Activated naive CD4-positive, alpha-beta T cell treated with anti-CD3 and anti-CD28 coated beads, Interleukin-2, amount 50 U/mL, for 72 hours (primary cell): ENCODE results near the gene HACE1. TPM values are rescaled to one million over a fixed set of nuclear protein-coding genes. Genes with fewer than 3 reads are reported as not detected.
A peak's percentile ranks its signal among the peaks of the same experiment; 100 is the strongest.

ENCODE experiments used
- ATAC-seq, 2 donors: fragments of 150-1000 bp; cut with Tn5 transposase; 2 replicates each; pipeline ENCODE4 v1.10.0; 2021; ENCODE audit warnings: mild to moderate bottlenecking in 2 of 2, moderate library complexity in 2 of 2
- DNase-seq, 2 donors: peaks; one replicate each; pipeline ENCODE4 v3.0.0; 2021 to 2022; ENCODE audit warnings: low spot score in 2 of 2
- H3K27ac Mint-ChIP-seq, 2 donors: one replicate each; pipeline ENCODE4 v1.8.0; 2022; ENCODE audit warnings: mild to moderate bottlenecking in 2 of 2, mixed read lengths in 2 of 2
- H3K36me3 Mint-ChIP-seq, 2 donors: one replicate each; pipeline ENCODE4 v1.8.0; 2022; ENCODE audit warnings: mixed read lengths in 2 of 2
- H3K9me3 Mint-ChIP-seq, 2 donors: one replicate each; pipeline ENCODE4 v1.8.0; 2022; ENCODE audit warnings: mixed read lengths in 2 of 2
- total RNA-seq, 2 donors: library from RNA; stranded (reverse); gene quantifications; one replicate each; pipeline ENCODE4 v1.2.3, GENCODE V29; 2022

Gene HACE1
- total RNA-seq, 2 donors from 2014 or later: 14.1 to 25.1 TPM

DNA sequence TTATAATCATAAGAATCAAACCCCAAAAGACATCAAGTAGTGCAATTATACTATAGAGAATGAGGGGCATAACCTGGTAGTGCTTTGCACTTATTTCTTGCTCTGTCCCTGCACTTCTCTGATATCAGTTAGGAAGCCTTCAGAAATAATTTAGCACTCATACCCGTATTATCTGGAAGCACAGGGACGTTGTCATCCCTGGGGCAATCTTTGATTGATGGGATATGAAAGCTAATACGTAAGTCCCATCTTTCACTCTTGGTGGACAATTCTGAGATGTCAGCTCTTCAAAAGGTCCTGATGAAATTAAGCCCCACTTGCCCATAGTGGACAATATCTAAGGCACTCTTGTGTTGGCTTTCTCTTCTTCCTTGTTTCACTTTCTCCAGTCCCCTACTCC lies 144.9 kb downstream of the HACE1 start:
- H3K9me3 Mint-ChIP-seq: no peaks in the 10 kb centered on the region
- DNase-seq (no peak), ATAC-seq (no peak)
- H3K27ac Mint-ChIP-seq: no peak overlapping the region
- H3K36me3 Mint-ChIP-seq: no peaks in the 10 kb centered on the region

DNA sequence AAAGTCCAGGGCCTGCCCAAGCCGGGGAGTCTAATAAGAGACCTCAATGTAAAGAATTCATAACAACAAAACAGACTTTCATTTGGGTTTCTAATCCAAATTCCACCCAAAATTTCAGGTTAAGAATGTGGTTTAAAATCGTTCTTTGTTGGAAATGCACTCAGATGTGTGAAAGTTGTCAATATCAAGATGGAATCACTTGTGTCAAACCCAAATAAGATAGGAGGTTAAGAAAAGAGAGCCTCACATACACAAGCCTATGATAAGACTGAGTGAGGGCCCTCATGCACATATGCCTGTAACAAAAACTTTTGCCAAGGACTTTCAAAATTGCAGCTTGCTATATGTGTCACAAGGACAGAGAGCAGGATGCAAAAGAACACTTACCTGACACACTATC lies 145.7 kb downstream of the HACE1 start:
- DNase-seq (no peak), ATAC-seq (no peak)
- Mint-ChIP-seq H3K36me3 (no peaks in the 10 kb centered on the region), H3K27ac (no peak overlapping the region), H3K9me3 (peaks cover 0 to 5% of the 10 kb centered on the region in 2 donors)

DNA sequence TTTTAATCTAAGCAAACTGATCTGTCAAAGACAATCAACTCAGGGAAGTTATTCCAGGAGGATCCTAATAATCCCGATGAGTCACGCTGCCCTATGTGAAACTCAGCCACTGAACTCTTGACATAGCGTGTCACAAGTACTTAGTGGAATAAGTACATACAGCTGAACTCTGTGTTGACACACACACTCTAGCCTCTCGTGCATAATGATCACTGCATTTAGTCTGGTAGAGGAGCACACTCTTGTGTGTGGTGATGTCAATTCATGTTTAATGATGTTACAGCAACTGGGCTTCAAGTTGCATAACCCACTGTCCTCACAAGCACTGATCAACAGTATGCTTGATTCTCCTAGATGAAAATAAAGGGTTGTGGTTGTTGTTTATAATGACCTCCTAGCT lies 148.3 kb downstream of the HACE1 start:
- Mint-ChIP-seq H3K9me3 (peaks cover 3 to 5% of the 10 kb centered on the region in 2 donors), H3K36me3 (no peaks in the 10 kb centered on the region), H3K27ac (no peak overlapping the region)
- no peak for DNase-seq
- ATAC-seq: no peak

DNA sequence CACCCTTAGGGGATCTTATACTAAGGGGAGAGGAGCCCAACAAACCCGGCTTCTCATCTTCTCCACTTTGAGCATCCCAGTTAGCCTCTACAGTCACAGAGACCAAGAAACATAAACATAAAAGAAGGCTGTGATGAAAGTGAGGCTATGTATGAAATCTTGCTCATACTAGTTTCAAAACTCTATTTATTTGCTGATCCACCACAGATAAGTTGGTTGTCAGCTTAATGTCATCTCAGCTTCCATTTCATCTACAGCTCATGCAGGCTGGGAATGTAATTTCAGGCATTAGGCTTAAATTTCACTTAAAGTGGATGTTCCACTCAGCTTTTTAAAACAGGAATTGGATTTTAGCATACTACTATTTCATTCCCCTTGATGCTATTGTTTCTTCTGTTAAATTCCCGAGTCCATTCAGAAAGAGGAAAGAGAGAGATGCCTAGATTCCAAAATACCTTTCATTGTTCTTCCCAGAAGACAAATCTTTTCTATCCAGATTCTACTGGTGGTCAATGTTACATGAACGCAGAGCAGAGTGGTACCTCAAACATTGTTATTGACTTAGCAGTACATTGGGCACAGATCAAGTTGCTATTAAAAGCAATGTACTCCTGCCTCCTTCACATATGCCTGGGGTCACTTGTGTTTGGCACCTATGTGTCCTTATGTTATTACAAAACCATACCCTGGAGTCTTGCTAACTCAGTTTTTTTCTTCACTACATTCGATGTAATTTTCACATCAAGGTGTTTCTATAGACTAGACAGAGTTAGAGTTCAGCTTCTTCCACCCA lies 149.0 kb downstream of the HACE1 start:
- H3K9me3 Mint-ChIP-seq: peaks cover 5% of the 10 kb centered on the region in 2 donors
- no peak overlapping the region for H3K27ac Mint-ChIP-seq
- DNase-seq (no peak), ATAC-seq (no peak)
- no peaks in the 10 kb centered on the region for H3K36me3 Mint-ChIP-seq

DNA sequence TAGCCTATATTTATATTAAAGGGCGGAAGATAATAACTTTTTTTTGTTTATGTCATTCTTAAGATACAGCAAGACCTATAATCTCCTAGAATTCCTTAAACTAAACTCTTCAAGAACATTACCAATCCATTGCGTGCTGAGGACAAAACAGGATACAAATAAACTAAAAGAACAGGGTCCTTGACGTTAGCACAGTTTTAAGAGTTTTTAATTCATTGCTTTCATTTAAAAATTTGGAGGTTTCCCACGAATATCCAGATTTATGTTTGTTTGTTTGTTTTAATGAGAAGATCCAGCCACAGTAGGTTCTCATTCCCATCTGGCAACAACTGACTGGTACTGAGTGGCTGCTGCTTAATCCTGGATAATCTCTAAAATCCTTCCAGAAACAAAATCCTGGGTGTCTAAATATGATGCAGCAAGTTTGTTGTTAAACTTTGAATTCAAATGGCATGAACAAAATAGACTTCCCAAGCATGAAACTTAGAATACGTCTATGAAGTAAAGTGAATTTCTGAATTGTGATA lies 153.7 kb downstream of the HACE1 start:
- H3K36me3 Mint-ChIP-seq: no peaks in the 10 kb centered on the region
- peak overlapping the region in 1 of 2 donors; percentile 75 for H3K27ac Mint-ChIP-seq
- DNase-seq: no peak
- ATAC-seq: no peak
- peaks cover 5% of the 10 kb centered on the region in 2 donors for H3K9me3 Mint-ChIP-seq

DNA sequence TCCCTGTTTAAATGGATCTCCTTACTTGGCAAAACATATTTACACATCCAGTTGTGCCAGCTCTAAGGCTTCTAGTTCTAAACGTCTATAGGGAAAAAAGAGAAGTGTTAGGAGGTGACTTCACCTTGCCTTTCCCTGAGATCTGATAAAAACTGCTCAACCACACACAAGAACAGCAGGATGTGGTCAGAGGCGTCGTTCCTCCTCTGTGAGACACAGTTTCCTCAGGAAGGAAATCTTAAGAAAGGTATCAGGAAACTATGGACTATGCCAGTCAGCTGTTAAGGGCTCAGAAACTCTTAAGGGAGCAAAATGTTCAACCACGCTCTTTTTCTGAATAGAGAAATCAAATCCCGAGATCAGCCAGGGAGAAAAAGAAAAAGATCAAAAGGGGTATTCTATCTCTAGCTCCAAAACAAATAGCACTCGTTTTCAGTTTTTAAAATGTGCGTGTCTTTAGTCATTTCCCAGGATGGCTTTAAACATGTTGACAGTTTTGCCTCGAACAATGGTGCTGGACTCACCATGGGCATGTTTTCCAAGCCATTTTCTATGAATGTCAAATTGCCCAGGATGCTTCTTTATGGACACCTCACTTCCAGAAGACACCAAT lies 154.5 kb downstream of the HACE1 start:
- H3K27ac Mint-ChIP-seq: peak overlapping the region in 1 of 2 donors; percentile 75

DNA sequence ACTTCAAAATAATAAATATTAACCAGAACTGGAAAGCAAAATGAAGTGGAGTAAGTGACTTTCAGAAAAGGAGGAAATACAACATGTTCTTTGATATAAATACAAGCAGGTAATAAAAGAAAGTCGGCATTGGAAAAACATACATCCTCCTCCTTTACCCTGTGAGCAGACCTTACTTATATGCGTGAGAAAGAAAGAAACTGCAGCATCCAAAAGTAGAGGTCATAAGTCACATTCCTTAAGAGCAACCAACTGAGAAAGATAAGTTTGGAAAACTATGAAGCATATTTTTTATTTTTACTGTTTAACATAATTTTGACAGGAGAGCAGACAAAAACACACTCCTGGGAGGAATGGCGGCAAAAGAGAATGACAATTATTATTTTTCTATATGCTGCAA lies 155.5 kb downstream of the HACE1 start:
- no peak for ATAC-seq
- H3K36me3 Mint-ChIP-seq: no peaks in the 10 kb centered on the region
- H3K27ac Mint-ChIP-seq: no peak overlapping the region
- no peak for DNase-seq
- H3K9me3 Mint-ChIP-seq: peaks cover under 1 to 5% of the 10 kb centered on the region in 2 donors

More for the DNA sequence above, 154.5 kb downstream of the HACE1 start:
- peak in 1 of 2 donors; percentile 13 for DNase-seq
- no peaks in the 10 kb centered on the region for H3K36me3 Mint-ChIP-seq
- peak; percentile 80 to 98 for ATAC-seq
- H3K9me3 Mint-ChIP-seq: peaks cover 5% of the 10 kb centered on the region in 2 donors

DNA sequence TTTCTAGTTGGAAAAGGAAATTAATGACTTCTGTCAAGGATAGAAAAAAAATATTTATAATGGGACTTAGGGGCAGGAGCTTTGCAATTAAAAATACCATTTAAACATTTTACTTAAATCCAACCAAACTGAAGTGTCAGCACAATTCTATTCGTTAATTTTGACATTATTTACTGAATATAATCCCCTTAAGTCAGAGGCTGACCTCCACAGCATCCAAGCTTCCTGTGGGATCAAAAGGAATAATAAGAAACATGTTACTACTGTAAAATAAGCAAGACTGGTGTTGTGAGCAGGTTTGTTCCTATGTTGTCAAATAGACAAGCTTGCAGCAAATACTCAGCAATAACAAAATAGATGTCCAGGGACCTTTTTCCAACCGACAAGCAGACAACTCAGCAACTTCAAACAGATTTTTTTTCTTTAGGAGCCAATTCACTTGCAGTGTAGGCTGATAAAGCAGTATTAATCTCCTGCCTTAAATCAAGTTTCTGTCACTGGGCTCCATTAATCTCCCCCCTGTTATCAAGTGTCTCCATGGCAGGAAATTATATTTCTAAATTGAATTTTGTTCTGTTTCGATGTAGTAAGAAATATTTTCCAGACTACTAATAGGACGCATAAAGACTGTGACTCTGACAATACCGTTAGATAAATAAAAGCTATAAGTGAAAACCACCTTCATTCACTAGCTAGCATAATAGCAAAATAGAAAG lies 157.4 kb downstream of the HACE1 start:
- DNase-seq: no peak
- no peaks in the 10 kb centered on the region for H3K36me3 Mint-ChIP-seq
- no peak for ATAC-seq
- H3K27ac Mint-ChIP-seq: no peak overlapping the region
- peaks cover 0 to 5% of the 10 kb centered on the region in 2 donors for H3K9me3 Mint-ChIP-seq

DNA sequence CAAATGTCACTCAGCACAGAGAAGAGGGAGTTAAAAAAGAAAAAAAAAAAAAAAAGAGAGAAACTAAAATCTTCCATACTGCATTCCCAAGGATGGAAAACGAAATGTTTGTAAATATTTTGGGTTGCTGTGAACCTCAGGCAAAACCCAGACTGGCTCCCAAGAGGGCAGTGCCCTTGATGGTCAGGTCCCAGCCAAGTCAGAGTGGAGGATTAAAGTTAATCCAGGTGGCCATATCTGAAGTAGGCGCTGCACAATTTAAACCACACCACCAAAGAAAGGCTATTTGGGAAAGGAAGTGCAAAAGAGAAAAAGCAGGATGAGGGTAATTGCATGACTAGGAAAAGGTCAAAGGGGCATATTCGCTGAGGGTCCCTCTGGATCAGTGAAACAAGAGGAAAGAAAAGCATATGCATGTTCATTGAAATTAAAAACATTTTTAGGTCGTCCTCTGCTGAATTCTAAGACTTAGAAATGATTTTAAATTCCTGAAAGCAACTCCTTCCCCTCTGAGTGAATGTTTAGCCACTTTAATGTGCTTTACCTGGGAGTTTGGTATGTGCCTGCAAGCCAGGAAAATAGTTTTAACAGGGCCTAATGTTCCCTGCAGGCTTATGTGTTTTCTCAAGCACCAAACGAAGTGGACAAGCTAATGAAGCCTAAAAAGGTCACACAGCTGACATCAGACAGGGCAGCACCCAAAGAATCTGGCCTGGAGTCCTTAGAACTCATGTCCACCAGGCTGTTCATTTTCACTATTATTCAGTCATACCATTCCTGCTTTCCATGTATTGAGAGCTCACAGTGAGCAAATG lies 159.1 kb downstream of the HACE1 start:
- no peaks in the 10 kb centered on the region for H3K9me3 Mint-ChIP-seq
- H3K36me3 Mint-ChIP-seq: no peaks in the 10 kb centered on the region
- ATAC-seq (no peak), DNase-seq (no peak)
- no peak overlapping the region for H3K27ac Mint-ChIP-seq

DNA sequence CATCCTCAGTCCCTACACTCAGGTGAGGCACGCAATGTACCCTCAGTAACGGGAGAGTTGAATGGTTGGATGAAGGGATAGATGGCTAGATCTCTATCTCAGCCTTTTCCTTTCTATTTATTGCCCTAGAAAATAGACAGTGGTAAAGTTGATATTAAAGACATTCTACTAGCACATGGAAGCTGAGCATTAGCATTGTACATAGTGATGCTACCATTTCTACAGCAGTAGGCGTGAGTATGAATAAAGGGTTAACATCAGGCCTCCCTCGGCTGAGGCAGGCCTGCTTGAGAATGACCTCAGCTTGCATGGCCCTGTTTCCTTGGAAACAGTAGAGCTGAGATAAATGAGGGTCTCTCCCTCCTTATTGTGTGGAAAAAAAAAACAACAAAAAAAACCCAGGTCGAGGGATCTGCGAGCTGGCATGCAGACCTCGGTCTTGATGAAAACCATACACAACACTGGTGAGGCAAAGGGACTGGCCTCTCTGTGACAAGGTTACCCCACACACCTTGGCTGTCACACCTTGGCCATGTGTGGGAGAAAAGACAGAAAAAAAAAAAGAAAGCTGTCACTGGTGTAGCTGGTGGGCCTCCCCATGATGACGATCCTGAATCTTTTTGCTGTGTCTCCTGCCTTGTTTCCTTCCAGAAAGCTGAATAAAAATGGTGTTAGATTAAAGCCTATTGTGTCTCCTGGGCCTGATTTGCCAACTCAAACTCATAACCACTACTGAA lies 160.0 kb downstream of the HACE1 start:
- DNase-seq (no peak), ATAC-seq (no peak)
- no peaks in the 10 kb centered on the region for H3K9me3 Mint-ChIP-seq
- H3K36me3 Mint-ChIP-seq: no peaks in the 10 kb centered on the region
- H3K27ac Mint-ChIP-seq: no peak overlapping the region

DNA sequence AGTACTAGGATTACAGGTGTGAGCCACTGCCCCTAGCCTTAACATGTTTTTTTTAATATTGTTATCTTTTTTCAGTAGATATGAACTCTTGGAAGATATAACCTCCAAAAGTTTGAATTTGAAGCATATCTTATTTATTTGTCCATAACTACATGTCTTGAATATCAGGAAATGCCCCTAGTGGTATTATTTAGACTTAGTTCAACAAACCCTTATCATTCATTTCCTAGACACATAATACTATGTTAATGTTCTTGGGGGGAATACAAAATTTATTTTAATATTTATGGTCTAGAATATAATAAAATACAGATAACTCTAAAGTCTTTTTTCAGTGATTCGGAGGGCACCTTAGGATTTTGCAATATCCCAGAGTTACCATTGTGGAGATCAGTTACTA lies 160.7 kb downstream of the HACE1 start:
- no peaks in the 10 kb centered on the region for H3K36me3 Mint-ChIP-seq
- no peaks in the 10 kb centered on the region for H3K9me3 Mint-ChIP-seq
- ATAC-seq (no peak), DNase-seq (no peak)
- no peak overlapping the region for H3K27ac Mint-ChIP-seq

DNA sequence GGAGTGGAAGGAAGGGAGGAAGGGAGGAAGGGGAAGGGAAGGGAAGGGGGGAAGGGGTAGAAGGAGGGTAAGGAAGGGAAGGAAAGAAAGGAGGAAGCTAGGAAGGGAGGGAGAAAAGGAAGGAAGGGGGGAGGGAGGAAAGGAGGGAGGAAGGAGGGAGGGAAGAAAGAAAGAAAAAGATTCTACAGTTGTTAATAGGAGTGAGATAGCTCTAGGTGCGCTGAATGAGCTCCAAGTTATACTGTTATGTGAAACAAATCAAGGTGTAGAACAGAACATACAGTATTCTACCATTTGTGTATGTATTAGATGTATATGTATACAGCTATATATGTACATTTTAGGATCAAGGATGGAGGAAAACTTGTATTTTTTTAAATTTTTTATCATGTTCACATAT lies 167.7 kb downstream of the HACE1 start:
- ATAC-seq (no peak), DNase-seq (no peak)
- Mint-ChIP-seq H3K36me3 (no peaks in the 10 kb centered on the region), H3K9me3 (no peaks in the 10 kb centered on the region), H3K27ac (no peak overlapping the region)

DNA sequence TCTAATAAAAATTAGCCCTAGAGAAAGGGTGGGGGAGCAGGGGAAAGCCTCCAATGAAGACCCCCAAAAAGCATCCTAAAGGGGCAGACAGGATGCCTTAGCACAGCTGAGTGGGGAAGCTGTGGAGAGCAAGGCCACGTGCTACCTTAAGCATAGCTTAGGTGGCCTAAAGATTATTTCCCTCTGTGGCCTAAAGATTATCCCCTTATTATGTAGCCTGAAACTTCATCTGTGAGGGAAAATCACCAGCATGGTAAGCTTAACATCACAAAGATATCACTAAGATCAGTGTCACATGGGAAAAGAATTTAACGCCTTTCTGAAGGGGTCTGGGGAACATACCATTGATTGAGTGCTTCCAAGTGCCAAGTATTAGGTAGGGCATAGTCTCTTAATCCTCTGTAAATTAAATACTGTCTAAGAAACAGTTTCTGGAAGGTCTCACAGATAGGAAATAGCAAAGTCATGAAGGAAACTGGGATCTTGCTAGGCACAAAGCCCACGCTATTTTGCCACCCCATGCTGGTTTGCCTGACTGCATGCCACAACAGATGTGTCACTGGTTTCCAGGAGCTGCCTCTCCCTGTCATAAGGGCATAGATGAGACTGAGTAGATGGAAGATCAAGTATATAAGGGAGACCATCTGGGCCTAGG lies 170.0 kb downstream of the HACE1 start:
- Mint-ChIP-seq H3K27ac (no peak overlapping the region), H3K9me3 (no peaks in the 10 kb centered on the region), H3K36me3 (no peaks in the 10 kb centered on the region)
- DNase-seq (no peak), ATAC-seq (no peak)

DNA sequence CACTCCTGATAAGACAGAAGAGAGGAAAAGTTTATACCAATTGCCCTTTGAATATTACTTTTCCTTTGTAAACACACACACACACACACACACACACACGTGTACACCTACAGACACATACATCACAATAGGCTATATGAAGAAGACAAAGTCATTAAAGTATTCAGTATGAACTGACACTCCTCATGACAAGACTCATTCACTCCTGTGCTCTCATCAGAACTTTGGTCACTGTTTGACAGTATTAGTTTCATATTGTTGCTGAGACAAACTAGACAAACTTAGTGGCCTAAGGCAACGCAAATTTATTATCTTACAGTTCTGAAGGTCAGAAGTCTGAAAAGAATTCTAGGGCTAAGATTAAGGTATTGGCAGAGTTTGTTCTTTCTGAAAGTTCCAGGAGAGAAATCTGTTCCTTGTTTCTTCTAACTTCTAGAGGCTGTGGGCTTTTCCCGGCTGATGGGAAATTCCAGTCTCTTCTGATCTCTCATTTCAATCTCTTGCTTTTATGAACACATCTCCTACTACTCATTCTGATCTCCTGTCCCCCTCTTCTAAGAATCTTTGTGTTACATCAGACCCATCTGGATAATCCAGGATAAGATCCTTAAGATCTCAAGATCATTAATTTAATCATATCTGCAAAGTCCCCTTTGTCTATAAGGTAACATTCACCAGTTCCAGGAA lies 171.3 kb downstream of the HACE1 start:
- Mint-ChIP-seq H3K9me3 (no peaks in the 10 kb centered on the region), H3K27ac (no peak overlapping the region), H3K36me3 (no peaks in the 10 kb centered on the region)
- DNase-seq (no peak), ATAC-seq (peak in 1 of 2 donors; percentile 63)

DNA sequence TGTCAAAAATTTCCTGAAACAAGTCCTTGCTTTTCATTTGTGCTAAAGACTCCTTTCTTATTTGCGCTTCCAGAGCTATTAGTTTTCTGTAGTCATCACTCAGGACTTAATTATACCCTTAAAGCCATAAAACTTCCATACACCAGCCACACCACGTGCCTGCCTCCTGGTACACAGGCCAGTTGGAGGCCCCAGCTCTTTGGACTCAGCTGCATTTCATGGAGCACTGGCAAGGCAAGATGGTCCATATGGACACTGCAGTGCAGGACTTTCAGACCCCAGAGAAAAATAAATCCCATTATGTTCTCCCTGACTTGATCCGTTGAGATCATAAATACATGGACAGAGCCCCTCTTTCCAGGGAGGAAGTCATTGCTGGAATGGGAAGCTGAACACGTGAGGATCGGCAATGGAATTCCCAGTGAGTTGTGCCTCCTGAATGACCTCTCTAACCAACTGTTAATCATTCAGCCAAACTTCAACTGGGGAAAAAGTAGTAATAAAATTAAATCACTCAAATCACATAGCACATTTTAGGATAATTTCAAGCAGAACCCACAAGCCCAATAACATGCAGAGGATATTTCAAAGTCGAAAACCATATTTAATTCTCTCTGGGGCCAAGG lies 173.1 kb downstream of the HACE1 start:
- DNase-seq (no peak), ATAC-seq (no peak)
- H3K27ac Mint-ChIP-seq: no peak overlapping the region
- no peaks in the 10 kb centered on the region for H3K36me3 Mint-ChIP-seq
- H3K9me3 Mint-ChIP-seq: no peaks in the 10 kb centered on the region
